ENCODE measurements around the gene APOB. TPM values are rescaled to one million over a fixed set of nuclear protein-coding genes. Genes with fewer than 3 reads are reported as not detected.

Gene APOB
- total and polyA plus RNA-seq, 2 experiments from 2014 or later: not detected

- no peak overlapping the region for H3K9ac ChIP-seq
- in situ Hi-C loops (cut with MboI): no loop called here
These were observed 8.2 kb upstream of the APOB start for GRCh38 chr2:21052044-21052443.

GRCh38 chr2:21050164-21050563 lies 6.3 kb upstream of the APOB start:
- in situ Hi-C loops (cut with MboI): no loop called here
- Histone ChIP-seq H3K9ac (no peak overlapping the region), H3K27ac (no peak overlapping the region), H3K27me3 (replicated peaks; ENCODE audit: insufficient read depth) (no peaks in the 10 kb centered on the region), H3K9me3 (ENCODE audit: low read depth) (no peaks in the 10 kb centered on the region), H3K4me1 (ENCODE audit: insufficient read depth) (no peaks in the 10 kb centered on the region), H2AFZ (no peak overlapping the region), H4K20me1 (ENCODE audit: insufficient read depth) (no peaks in the 10 kb centered on the region), H3F3A (ENCODE audit: insufficient read depth) (no peaks in the 10 kb centered on the region), H3K4me2 (ENCODE audit: unreplicated experiment) (no peak overlapping the region), H3K36me3 (ENCODE audit: low read depth) (no peaks in the 10 kb centered on the region), H3K4me3 (no peak overlapping the region), H3K9me2 (ENCODE audit: insufficient read depth) (no peaks in the 10 kb centered on the region), H3K79me2 (ENCODE audit: insufficient read depth) (no peaks in the 10 kb centered on the region)
- no peak for TF ChIP-seq EZH2phosphoT487 (IDR thresholded peaks at IDR 0.05; ENCODE audit: insufficient read depth, low read depth)
- no peak for TF ChIP-seq EZH2 (IDR thresholded peaks at IDR 0.05; ENCODE audit: insufficient read depth, poor library complexity, severe bottlenecking)
- no peak for DNase-seq

More at GRCh38 chr2:21052044-21052443, 8.2 kb upstream of the APOB start:
- Histone ChIP-seq H3K36me3 (ENCODE audit: low read depth) (no peaks in the 10 kb centered on the region), H3K27me3 (replicated peaks; ENCODE audit: insufficient read depth) (no peaks in the 10 kb centered on the region), H2AFZ (no peak overlapping the region), H3K4me1 (ENCODE audit: insufficient read depth) (no peaks in the 10 kb centered on the region), H3K79me2 (ENCODE audit: insufficient read depth) (no peaks in the 10 kb centered on the region), H3K27ac (no peak overlapping the region), H3K4me2 (ENCODE audit: unreplicated experiment) (no peak overlapping the region), H3K9me3 (ENCODE audit: low read depth) (no peaks in the 10 kb centered on the region), H3K4me3 (no peak overlapping the region), H4K20me1 (ENCODE audit: insufficient read depth) (no peaks in the 10 kb centered on the region), H3K9me2 (ENCODE audit: insufficient read depth) (no peaks in the 10 kb centered on the region), H3F3A (ENCODE audit: insufficient read depth) (no peaks in the 10 kb centered on the region)
- WGBS, 2 experiments (ENCODE audit: low coverage in 1 of 2, low lambda C conversion rate in 2 of 2, missing lambda C conversion rate in 2 of 2): 32 to 33% methylated on average over 4 of the region's 4 CpGs
- DNase-seq: no peak
- TF ChIP-seq EZH2phosphoT487 (IDR thresholded peaks at IDR 0.05; ENCODE audit: insufficient read depth, low read depth) (no peak), EZH2 (IDR thresholded peaks at IDR 0.05; ENCODE audit: insufficient read depth, poor library complexity, severe bottlenecking) (no peak)

DNA sequence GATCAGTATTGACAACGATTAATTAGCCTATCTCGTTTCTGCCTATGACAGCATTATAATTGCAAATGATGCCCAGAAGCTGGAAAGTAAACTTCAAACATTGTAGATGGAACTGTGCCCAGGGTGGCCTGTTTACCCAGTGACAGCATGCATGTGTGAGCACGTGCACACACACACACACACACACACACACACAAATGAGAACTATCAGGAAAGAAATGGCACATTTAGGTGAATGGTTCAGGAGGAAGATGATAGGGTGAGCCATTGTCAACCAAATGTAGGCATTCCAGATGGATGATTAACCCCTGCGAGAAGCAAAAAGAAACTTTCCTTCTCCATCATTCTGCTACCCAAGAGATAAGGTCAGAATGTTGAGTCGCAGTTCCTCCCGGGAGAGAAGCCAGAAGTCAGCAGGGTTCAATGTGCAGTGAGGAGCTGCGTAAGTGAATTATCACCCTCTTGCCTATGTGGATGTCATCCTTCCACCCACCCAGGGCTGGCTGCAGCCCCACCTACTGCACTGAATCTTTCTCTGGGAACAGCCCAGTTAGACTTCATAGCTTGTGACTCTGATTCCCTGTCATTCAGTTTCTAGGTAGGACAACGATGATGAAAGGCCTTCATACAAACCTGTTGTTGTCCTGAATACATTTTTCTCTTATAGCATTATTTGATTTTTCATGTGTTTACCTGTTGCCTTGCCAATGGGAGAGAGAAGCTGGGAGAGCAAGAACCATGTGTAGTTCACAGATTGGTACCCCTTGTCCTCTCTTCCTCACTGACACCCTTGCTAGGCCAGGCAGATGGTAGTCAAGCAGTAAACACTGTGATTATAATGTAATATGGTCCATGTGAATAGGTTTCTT lies 3.5 kb upstream of the APOB start:
- H3K9ac ChIP-seq: no peak overlapping the region
- H3K9me2 ChIP-seq (ENCODE audit: insufficient read depth): no peaks in the 10 kb centered on the region
- H3K4me2 ChIP-seq (ENCODE audit: unreplicated experiment): no peak overlapping the region
- H3K36me3 ChIP-seq (ENCODE audit: low read depth): no peaks in the 10 kb centered on the region
- H3K4me3 ChIP-seq: no peak overlapping the region
- H3K27ac ChIP-seq: no peak overlapping the region
- no peaks in the 10 kb centered on the region for H3F3A ChIP-seq (ENCODE audit: insufficient read depth)
- no peak for DNase-seq
- H3K9me3 ChIP-seq (ENCODE audit: low read depth): no peaks in the 10 kb centered on the region
- no peaks in the 10 kb centered on the region for H3K79me2 ChIP-seq (ENCODE audit: insufficient read depth)
- in situ Hi-C loops (cut with MboI): no loop called here
- TF ChIP-seq EZH2 (IDR thresholded peaks at IDR 0.05; ENCODE audit: insufficient read depth, poor library complexity, severe bottlenecking): no peak
- TF ChIP-seq EZH2phosphoT487 (IDR thresholded peaks at IDR 0.05; ENCODE audit: insufficient read depth, low read depth): no peak
- no peaks in the 10 kb centered on the region for H4K20me1 ChIP-seq (ENCODE audit: insufficient read depth)
- no peaks in the 10 kb centered on the region for H3K27me3 ChIP-seq (replicated peaks; ENCODE audit: insufficient read depth)
- H2AFZ ChIP-seq: no peak overlapping the region
- H3K4me1 ChIP-seq (ENCODE audit: insufficient read depth): no peaks in the 10 kb centered on the region
- 36 to 41% methylated on average over 8 of the region's 8 CpGs for WGBS, 2 experiments (ENCODE audit: low coverage in 1 of 2, low lambda C conversion rate in 2 of 2, missing lambda C conversion rate in 2 of 2)

DNA sequence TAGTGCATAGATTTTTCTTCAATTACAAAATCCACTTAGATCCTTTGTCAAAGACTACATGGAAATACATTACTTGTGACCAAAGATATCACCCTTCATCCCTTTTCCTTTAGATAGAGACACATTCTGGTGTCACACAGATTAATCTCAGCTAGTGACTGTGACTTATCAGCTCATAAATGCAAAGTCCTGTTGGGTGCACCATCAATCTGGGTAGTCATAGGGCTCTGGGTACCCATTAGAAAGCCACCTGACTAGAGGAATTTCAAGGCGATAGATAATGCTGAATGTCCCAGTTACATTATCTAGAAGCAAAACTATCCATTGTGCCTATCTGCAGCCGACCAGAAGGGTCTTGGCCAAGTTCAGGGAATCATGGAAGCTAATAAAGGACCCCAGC lies 2.6 kb upstream of the APOB start:
- Histone ChIP-seq H3K4me2 (ENCODE audit: unreplicated experiment) (no peak overlapping the region), H3F3A (ENCODE audit: insufficient read depth) (no peaks in the 10 kb centered on the region), H3K36me3 (ENCODE audit: low read depth) (no peaks in the 10 kb centered on the region), H3K27me3 (replicated peaks; ENCODE audit: insufficient read depth) (no peaks in the 10 kb centered on the region), H3K4me3 (no peak overlapping the region), H3K4me1 (ENCODE audit: insufficient read depth) (no peaks in the 10 kb centered on the region), H3K9me2 (ENCODE audit: insufficient read depth) (no peaks in the 10 kb centered on the region), H3K9me3 (ENCODE audit: low read depth) (no peaks in the 10 kb centered on the region), H2AFZ (no peak overlapping the region), H3K27ac (no peak overlapping the region), H3K79me2 (ENCODE audit: insufficient read depth) (no peaks in the 10 kb centered on the region), H4K20me1 (ENCODE audit: insufficient read depth) (no peaks in the 10 kb centered on the region), H3K9ac (no peak overlapping the region)
- TF ChIP-seq EZH2phosphoT487 (IDR thresholded peaks at IDR 0.05; ENCODE audit: insufficient read depth, low read depth) (no peak), EZH2 (IDR thresholded peaks at IDR 0.05; ENCODE audit: insufficient read depth, poor library complexity, severe bottlenecking) (no peak)
- no peak for DNase-seq
- in situ Hi-C loops (cut with MboI): no loop called here
- 40 to 42% methylated on average over 2 of the region's 2 CpGs for WGBS, 2 experiments (ENCODE audit: low coverage in 1 of 2, low lambda C conversion rate in 2 of 2, missing lambda C conversion rate in 2 of 2)
